HepG2 (cell line): ENCODE data around the gene AGRN. TPM values are rescaled to one million over a fixed set of nuclear protein-coding genes. Genes with fewer than 3 reads are reported as not detected.

Experiments used
- ESRRA ChIP-seq: sonication (generic); formaldehyde crosslinking; IDR thresholded peaks from 2 replicates; pipeline ENCODE4 v1.5.1; 2020; ENCODE audit warnings: mild to moderate bottlenecking, low read depth, missing genetic modification reagents
- HDAC2 ChIP-seq: sonication (generic); formaldehyde crosslinking; IDR thresholded peaks from 2 replicates; pipeline ENCODE4 v1.4.0; 2020; ENCODE audit warnings: missing genetic modification reagents
- HNRNPLL ChIP-seq: fragments of 200-400 bp; formaldehyde crosslinking; IDR thresholded peaks from 2 replicates; pipeline ENCODE4 v1.6.1; 2017; ENCODE audit warnings: mild to moderate bottlenecking, low read depth, low read length; ENCODE audit not compliant: poor library complexity, severe bottlenecking
- MAF1 ChIP-seq: sonication (generic); formaldehyde crosslinking; IDR thresholded peaks from 2 replicates; pipeline ENCODE4 v1.5.0; 2020; ENCODE audit warnings: missing genetic modification reagents, borderline replicate concordance
- NR1H2 ChIP-seq: sonication (generic); formaldehyde crosslinking; IDR thresholded peaks from 2 replicates; pipeline ENCODE4 v1.8.1; 2022; ENCODE audit warnings: low read depth, missing genetic modification reagents, borderline replicate concordance
- STAG1 ChIP-seq: sonication (generic); formaldehyde crosslinking; IDR thresholded peaks from 2 replicates; pipeline ENCODE4 v1.4.0; 2020; ENCODE audit warnings: missing genetic modification reagents
- U2AF1 ChIP-seq: fragments of 200-400 bp; formaldehyde crosslinking; optimal IDR thresholded peaks from 2 replicates; pipeline ENCODE3; 2017; ENCODE audit warnings: mild to moderate bottlenecking, low read depth, low read length
- ZFP36L1 ChIP-seq: sonication (generic); formaldehyde crosslinking; IDR thresholded peaks from 2 replicates; pipeline ENCODE4 v1.8.0; 2022; ENCODE audit warnings: mild to moderate bottlenecking, missing genetic modification reagents, moderate library complexity
- ZFP91 ChIP-seq: sonication (generic); formaldehyde crosslinking; IDR thresholded peaks from 2 replicates; pipeline ENCODE4 v1.9.0; 2022; ENCODE audit warnings: missing genetic modification reagents, mild to moderate bottlenecking, borderline replicate concordance
- ZNF547 ChIP-seq: sonication (generic); formaldehyde crosslinking; IDR thresholded peaks from 2 replicates; pipeline ENCODE4 v1.5.1; 2020; ENCODE audit warnings: mild to moderate bottlenecking, missing genetic modification reagents
- ZNF562 ChIP-seq: sonication (generic); formaldehyde crosslinking; IDR thresholded peaks from 2 replicates; pipeline ENCODE4 v1.8.0; 2022; ENCODE audit warnings: missing genetic modification reagents, borderline replicate concordance
- ZNF564 ChIP-seq: sonication (generic); formaldehyde crosslinking; IDR thresholded peaks from 2 replicates; pipeline ENCODE4 v1.8.1; 2023; ENCODE audit warnings: mild to moderate bottlenecking, missing genetic modification reagents
- ZNF605 ChIP-seq: sonication (generic); formaldehyde crosslinking; IDR thresholded peaks from 2 replicates; pipeline ENCODE4 v1.8.0; 2022; ENCODE audit warnings: mild to moderate bottlenecking, missing genetic modification reagents
- ZNF724P ChIP-seq: sonication (generic); formaldehyde crosslinking; IDR thresholded peaks from 2 replicates; pipeline ENCODE4 v1.8.0; 2022; ENCODE audit warnings: missing genetic modification reagents, borderline replicate concordance
- polyA plus RNA-seq, 8 experiments: library from polyadenylated mRNA; depleted of rRNA in 3 of 8; stranded (reverse) in 7 of 8; unstranded in 1 of 8; fragments of >200 nt; fragmentation: Illumina TruSeq in 4 of 8; extraction: Trizol in 4 of 8; gene quantifications; 2 replicates each; pipeline versions ENCODE4 v1.2.1 to v1.2.3, GENCODE V29; 2011 to 2016; ENCODE audit warnings: low read depth in 4 of 8, missing spikeins in 1 of 8, mixed read lengths in 1 of 8; ENCODE audit not compliant: insufficient read depth in 1 of 8
- total RNA-seq, 5 experiments: library from RNA; depleted of rRNA; stranded (reverse); fragments of >200 nt; fragmentation: Illumina TruSeq; extraction: Trizol; gene quantifications; 2 replicates each; pipeline ENCODE4 v1.2.3, GENCODE V29; 2016; ENCODE audit warnings: low read depth in 1 of 5
- TF ChIP-seq, protein P1 (sequence below): sonication (generic); formaldehyde crosslinking; IDR thresholded peaks from 2 replicates; pipeline ENCODE4 v1.8.0; 2022; ENCODE audit warnings: missing genetic modification reagents, mild to moderate bottlenecking, inconsistent platforms, borderline replicate concordance
- TF ChIP-seq, protein P2 (sequence below): sonication (generic); formaldehyde crosslinking; IDR thresholded peaks from 2 replicates; pipeline ENCODE4 v1.5.0; 2020; ENCODE audit warnings: missing genetic modification reagents, mild to moderate bottlenecking, borderline replicate concordance
- TF ChIP-seq, protein P3 (sequence below): sonication (generic); formaldehyde crosslinking; IDR thresholded peaks from 2 replicates; pipeline ENCODE4 v1.4.0; 2020; ENCODE audit warnings: missing genetic modification reagents
- TF ChIP-seq, protein P4 (sequence below): sonication (generic); formaldehyde crosslinking; IDR thresholded peaks from 2 replicates; pipeline ENCODE4 v1.4.0; 2020; ENCODE audit warnings: mild to moderate bottlenecking, missing genetic modification reagents

The AGRN gene
- total and polyA plus RNA-seq, 2 of the 13 experiments (the other 11 are each of a cell fraction or from before 2014, with no cell fraction given), result 29.8 to 65.2 TPM

GRCh38 chr1:1069711-1070676 lies 50.1 kb downstream of the AGRN start (continued):
- TF ChIP-seq ZFP91 (CRISPR knock-in tag) (peak; percentile 27; the same call in 1 of the 2 replicates), ZNF562 (CRISPR knock-in tag) (no peak), HNRNPLL (no peak), ZNF605 (CRISPR knock-in tag) (peak; percentile 50; the same call in 1 of the 2 replicates), ZNF547 (no peak), U2AF1 (no peak), ZNF724P (CRISPR knock-in tag) (no peak), ESRRA (CRISPR knock-in tag) (no peak), HDAC2 (no peak), NR1H2 (CRISPR knock-in tag) (no peak), STAG1 (CRISPR knock-in tag) (no peak), MAF1 (no peak), ZFP36L1 (CRISPR knock-in tag) (no peak), ZNF564 (no peak)
- TF ChIP-seq, protein P1, sequence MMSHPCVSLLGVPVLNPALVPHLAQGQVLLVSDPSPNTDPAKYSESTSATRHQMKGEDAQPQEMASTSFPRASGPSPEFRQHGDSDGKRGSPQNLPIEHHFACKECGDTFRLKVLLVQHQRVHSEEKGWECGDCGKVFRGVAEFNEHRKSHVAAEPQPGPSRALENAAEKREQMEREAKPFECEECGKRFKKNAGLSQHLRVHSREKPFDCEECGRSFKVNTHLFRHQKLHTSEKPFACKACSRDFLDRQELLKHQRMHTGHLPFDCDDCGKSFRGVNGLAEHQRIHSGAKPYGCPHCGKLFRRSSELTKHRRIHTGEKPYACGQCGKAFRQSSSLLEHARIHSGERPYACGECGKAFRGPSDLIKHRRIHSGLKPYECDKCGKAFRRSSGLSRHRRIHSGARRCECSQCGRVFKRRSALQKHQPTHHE (CRISPR knock-in tag), result no peak
- TF ChIP-seq, protein P2, sequence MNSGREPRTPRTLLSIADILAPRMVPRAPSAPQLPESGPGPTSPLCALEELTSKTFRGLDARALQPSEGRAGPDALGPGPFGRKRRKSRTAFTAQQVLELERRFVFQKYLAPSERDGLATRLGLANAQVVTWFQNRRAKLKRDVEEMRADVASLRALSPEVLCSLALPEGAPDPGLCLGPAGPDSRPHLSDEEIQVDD (CRISPR knock-in tag), result no peak
- TF ChIP-seq, protein P3, sequence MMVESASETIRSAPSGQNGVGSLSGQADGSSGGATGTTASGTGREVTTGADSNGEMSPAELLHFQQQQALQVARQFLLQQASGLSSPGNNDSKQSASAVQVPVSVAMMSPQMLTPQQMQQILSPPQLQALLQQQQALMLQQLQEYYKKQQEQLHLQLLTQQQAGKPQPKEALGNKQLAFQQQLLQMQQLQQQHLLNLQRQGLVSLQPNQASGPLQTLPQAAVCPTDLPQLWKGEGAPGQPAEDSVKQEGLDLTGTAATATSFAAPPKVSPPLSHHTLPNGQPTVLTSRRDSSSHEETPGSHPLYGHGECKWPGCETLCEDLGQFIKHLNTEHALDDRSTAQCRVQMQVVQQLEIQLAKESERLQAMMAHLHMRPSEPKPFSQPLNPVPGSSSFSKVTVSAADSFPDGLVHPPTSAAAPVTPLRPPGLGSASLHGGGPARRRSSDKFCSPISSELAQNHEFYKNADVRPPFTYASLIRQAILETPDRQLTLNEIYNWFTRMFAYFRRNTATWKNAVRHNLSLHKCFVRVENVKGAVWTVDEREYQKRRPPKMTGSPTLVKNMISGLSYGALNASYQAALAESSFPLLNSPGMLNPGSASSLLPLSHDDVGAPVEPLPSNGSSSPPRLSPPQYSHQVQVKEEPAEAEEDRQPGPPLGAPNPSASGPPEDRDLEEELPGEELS (CRISPR knock-in tag), result no peak
- TF ChIP-seq, protein P4, sequence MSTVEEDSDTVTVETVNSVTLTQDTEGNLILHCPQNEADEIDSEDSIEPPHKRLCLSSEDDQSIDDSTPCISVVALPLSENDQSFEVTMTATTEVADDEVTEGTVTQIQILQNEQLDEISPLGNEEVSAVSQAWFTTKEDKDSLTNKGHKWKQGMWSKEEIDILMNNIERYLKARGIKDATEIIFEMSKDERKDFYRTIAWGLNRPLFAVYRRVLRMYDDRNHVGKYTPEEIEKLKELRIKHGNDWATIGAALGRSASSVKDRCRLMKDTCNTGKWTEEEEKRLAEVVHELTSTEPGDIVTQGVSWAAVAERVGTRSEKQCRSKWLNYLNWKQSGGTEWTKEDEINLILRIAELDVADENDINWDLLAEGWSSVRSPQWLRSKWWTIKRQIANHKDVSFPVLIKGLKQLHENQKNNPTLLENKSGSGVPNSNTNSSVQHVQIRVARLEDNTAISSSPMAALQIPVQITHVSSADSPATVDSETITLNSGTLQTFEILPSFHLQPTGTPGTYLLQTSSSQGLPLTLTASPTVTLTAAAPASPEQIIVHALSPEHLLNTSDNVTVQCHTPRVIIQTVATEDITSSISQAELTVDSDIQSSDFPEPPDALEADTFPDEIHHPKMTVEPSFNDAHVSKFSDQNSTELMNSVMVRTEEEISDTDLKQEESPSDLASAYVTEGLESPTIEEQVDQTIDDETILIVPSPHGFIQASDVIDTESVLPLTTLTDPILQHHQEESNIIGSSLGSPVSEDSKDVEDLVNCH (CRISPR knock-in tag), result no peak
